Transverse colon (tissue), 4 donors: Measurements from ENCODE around the gene EHBP1. TPM values are rescaled to one million over a fixed set of nuclear protein-coding genes. Genes with fewer than 3 reads are reported as not detected.

Experiments used
- DNase-seq: peaks from one replicate; pipeline ENCODE4 v3.0.0-alpha.2; 2019
- H3K27ac ChIP-seq, 4 donors: fragments of 200-600 bp; sonication (generic); 2 replicates each; pipeline ENCODE4 v1.5.1; 2016 to 2018; ENCODE audit warnings: inconsistent platforms in 4 of 4
- H3K27me3 ChIP-seq: fragments of 200-600 bp; sonication (generic); 2 replicates; pipeline ENCODE4 v1.5.1; 2017; ENCODE audit warnings: inconsistent platforms
- H3K36me3 ChIP-seq, 4 donors: fragments of 200-600 bp; sonication (generic); 2 replicates each; pipeline ENCODE4 v1.5.1; 2017 to 2019; ENCODE audit warnings: inconsistent platforms in 4 of 4
- H3K4me1 ChIP-seq, 4 donors: fragments of 200-600 bp; sonication (generic); 2 replicates each; pipeline ENCODE4 v1.5.1; 2017 to 2020; ENCODE audit warnings: inconsistent platforms in 4 of 4
- H3K4me3 ChIP-seq, 4 donors: fragments of 200-600 bp; sonication (generic); 1 replicate in 1 of 4; 2 replicates in 3 of 4; pipeline versions ENCODE4 v1.5.1 to v1.6.1; 2017 to 2019; ENCODE audit warnings: inconsistent platforms in 4 of 4
- H3K9me3 ChIP-seq, 2 donors: fragments of 200-600 bp; sonication (generic); 2 replicates each; pipeline ENCODE4 v1.5.1; 2017 to 2019; ENCODE audit warnings: inconsistent platforms in 2 of 2
- CTCF ChIP-seq, 5 experiments: fragments of 200-600 bp in 3 of 5; fragments of 450-650 bp in 2 of 5; sonication (generic) in 3 of 5; IDR thresholded peaks; 1 replicate in 2 of 5; 2 replicates in 3 of 5; pipeline ENCODE4 v1.5.1; 2016 to 2017; ENCODE audit warnings: antibody characterized with exemption in 5 of 5, inconsistent platforms in 3 of 5, mild to moderate bottlenecking in 2 of 5, moderate library complexity in 1 of 5
- EP300 ChIP-seq: sonication (generic); formaldehyde crosslinking; IDR thresholded peaks from one replicate; pipeline ENCODE4 v1.6.1; 2017; ENCODE audit warnings: antibody characterized with exemption, low read depth
- POLR2A ChIP-seq: fragments of 450-650 bp; IDR thresholded peaks from one replicate; pipeline ENCODE4 v1.6.1; 2016; ENCODE audit warnings: antibody characterized with exemption, mild to moderate bottlenecking, moderate library complexity
- POLR2AphosphoS5 ChIP-seq, 3 donors: sonication (generic); formaldehyde crosslinking; IDR thresholded peaks; one replicate each; pipeline ENCODE4 v1.6.1; 2016; ENCODE audit warnings: antibody characterized with exemption in 3 of 3
- WGBS, 2 donors: methylation state at CpG; one replicate each; pipeline ENCODE4 v1.1.5; 2018; ENCODE audit warnings: low coverage in 1 of 2; 5-methylcytosine and 5-hydroxymethylcytosine counted together
- in situ Hi-C, 4 donors: fragments of 200-750 bp; cut with MboI; loops; one replicate each; pipeline versions ENCODE4 v1.15.0 to v1.15.1; 2017; ENCODE audit warnings: low sequenced_read_pairs in 3 of 4, low pct_ligation_motif_present in 1 of 4, low pct_unique_long_range_greater_than_20kb in 1 of 4
- intact Hi-C: fragments of 100-400 bp; cut with DNase I; formaldehyde crosslinking; loops from one replicate; pipeline ENCODE4 v1.15.1; 2023; ENCODE audit warnings: low total_unique reads
- total RNA-seq, 4 donors: library from RNA; depleted of rRNA; stranded (reverse); fragments of >200 nt; gene quantifications; one replicate each; pipeline ENCODE4 v1.1.0, GENCODE V29; 2016

EHBP1 gene
- total RNA-seq, 4 donors from 2014 or later, result 41.1 to 69.4 (median 47.0) TPM

GRCh38 chr2:62760026-62760425 lies 54.5 kb downstream of the EHBP1 start:
- WGBS, 2 donors, result 98% methylated on average over 2 of the region's 2 CpGs; no CpG with 5 or more reads in 1 of the 2 donors
- Histone ChIP-seq H3K27me3 (no peaks in the 10 kb centered on the region), H3K4me3 (no peak overlapping the region), H3K4me1 (peaks cover 0 to 4% (median 0%) of the 10 kb centered on the region in 4 donors), H3K27ac (no peak overlapping the region), H3K9me3 (no peaks in the 10 kb centered on the region), H3K36me3 (no peaks in the 10 kb centered on the region)
- DNase-seq, result no peak
- intact Hi-C loops, result no loop called here
- in situ Hi-C loops, result no loop called here
- TF ChIP-seq POLR2A, result no peak
- TF ChIP-seq CTCF (IDR thresholded peaks at IDR 0.05), result no peak
- no peak for TF ChIP-seq POLR2AphosphoS5 (IDR thresholded peaks at IDR 0.05)
- no peak for TF ChIP-seq EP300

- intact Hi-C loops, result no loop called here
- H3K27ac ChIP-seq, result no peak overlapping the region
- 90 to 94% methylated on average over 2 of the region's 2 CpGs for WGBS, 2 donors
Measured at GRCh38 chr2:62760555-62760954, 55.0 kb downstream of the EHBP1 start.

GRCh38 chr2:62765619-62766376 lies 60.3 kb downstream of the EHBP1 start:
- Histone ChIP-seq H3K9me3 (peaks cover 0 to 4% of the 10 kb centered on the region in 2 donors), H3K4me3 (no peak overlapping the region), H3K27me3 (no peaks in the 10 kb centered on the region), H3K36me3 (no peaks in the 10 kb centered on the region), H3K27ac (no peak overlapping the region), H3K4me1 (peaks cover 0 to 4% (median 0%) of the 10 kb centered on the region in 4 donors)
- TF ChIP-seq POLR2A, result no peak
- TF ChIP-seq EP300, result no peak
- no peak for TF ChIP-seq CTCF (IDR thresholded peaks at IDR 0.05)
- DNase-seq, result no peak
- 98 to 100% methylated on average over 2 to 3 of the region's 3 CpGs for WGBS, 2 donors
- intact Hi-C loops, result no loop called here
- in situ Hi-C loops, result no loop called here

More at GRCh38 chr2:62760555-62760954, 55.0 kb downstream of the EHBP1 start:
- H3K27me3 ChIP-seq, result no peaks in the 10 kb centered on the region
- no peak for DNase-seq
- in situ Hi-C loops, result no loop called here
- H3K36me3 ChIP-seq, result no peaks in the 10 kb centered on the region
- no peak overlapping the region for H3K4me3 ChIP-seq
- TF ChIP-seq CTCF (IDR thresholded peaks at IDR 0.05) (no peak), EP300 (no peak), POLR2AphosphoS5 (IDR thresholded peaks at IDR 0.05) (no peak), POLR2A (no peak)
- no peaks in the 10 kb centered on the region for H3K9me3 ChIP-seq
- peaks cover 0 to 4% (median 0%) of the 10 kb centered on the region in 4 donors for H3K4me1 ChIP-seq

- H3K9me3 ChIP-seq, result peaks cover 0 to 4% of the 10 kb centered on the region in 2 donors
- in situ Hi-C loops (no loop called here), intact Hi-C loops (no loop called here)
- H3K4me1 ChIP-seq, result peaks cover 0 to 4% (median 0%) of the 10 kb centered on the region in 4 donors
- H3K36me3 ChIP-seq, result peaks cover 0 to 5% (median 0%) of the 10 kb centered on the region in 4 donors
- WGBS, 2 donors, result 90% methylated on average over 3 of the region's 3 CpGs; no CpG with 5 or more reads in 1 of the 2 donors
- TF ChIP-seq CTCF (IDR thresholded peaks at IDR 0.05), result no peak
- TF ChIP-seq POLR2AphosphoS5 (IDR thresholded peaks at IDR 0.05), result no peak
- no peak for TF ChIP-seq POLR2A
- no peak for TF ChIP-seq EP300
- no peak for DNase-seq
- H3K27ac ChIP-seq, result no peak overlapping the region
- H3K4me3 ChIP-seq, result no peak overlapping the region
- no peaks in the 10 kb centered on the region for H3K27me3 ChIP-seq
Measured at GRCh38 chr2:62768615-62769014, 63.1 kb downstream of the EHBP1 start.
